Endothelial cell (in vitro differentiated cells): ENCODE measurements around the gene ADGRG1. TPM values are rescaled to one million over a fixed set of nuclear protein-coding genes. Genes with fewer than 3 reads are reported as not detected.

Experiments used
- DNase-seq: peaks from one replicate; pipeline ENCODE4 v3.0.0; 2021; ENCODE audit warnings: low spot score
- H3K27ac Mint-ChIP-seq: one replicate; pipeline ENCODE4 v1.8.0; 2021; ENCODE audit warnings: mixed read lengths, inconsistent platforms; ENCODE audit not compliant: unreplicated experiment
- H3K27me3 Mint-ChIP-seq: one replicate; pipeline ENCODE4 v1.8.0; 2021; ENCODE audit warnings: mild to moderate bottlenecking, moderate library complexity, mixed read lengths, inconsistent platforms; ENCODE audit not compliant: unreplicated experiment
- H3K36me3 Mint-ChIP-seq: one replicate; pipeline ENCODE4 v1.8.0; 2021; ENCODE audit warnings: mild to moderate bottlenecking, low read depth, mixed read lengths, inconsistent platforms; ENCODE audit not compliant: unreplicated experiment
- H3K4me1 Mint-ChIP-seq: one replicate; pipeline ENCODE4 v1.8.0; 2021; ENCODE audit warnings: mild to moderate bottlenecking, mixed read lengths, inconsistent platforms; ENCODE audit not compliant: unreplicated experiment
- H3K4me3 Mint-ChIP-seq: one replicate; pipeline ENCODE4 v1.8.0; 2021; ENCODE audit warnings: mild to moderate bottlenecking, mixed read lengths, inconsistent platforms; ENCODE audit not compliant: unreplicated experiment
- H3K9me3 Mint-ChIP-seq: one replicate; pipeline ENCODE4 v1.8.0; 2021; ENCODE audit warnings: mixed read lengths, inconsistent platforms; ENCODE audit not compliant: unreplicated experiment
- total RNA-seq: library from RNA; stranded (reverse); fragmentation: NEBNext Ultra II Directional; extraction: Animal tissue kit (Norgen Biotek cat#: 25700); gene quantifications from one replicate; pipeline ENCODE4 v1.2.1, GENCODE V29; 2021; ENCODE audit not compliant: unreplicated experiment
- TF ChIP-seq, protein P1 (sequence below): fragments of 200-600 bp; sonication (generic); IDR thresholded peaks from one replicate; pipeline ENCODE4 v1.5.0; 2021; ENCODE audit warnings: antibody characterized with exemption; ENCODE audit not compliant: unreplicated experiment

The ADGRG1 gene
- total RNA-seq, 1 donor from 2014 or later, result 2.7 TPM

- no peak overlapping the region for H3K27ac Mint-ChIP-seq
- peaks cover 33% of the 10 kb centered on the region for H3K4me1 Mint-ChIP-seq
- H3K4me3 Mint-ChIP-seq, result no peak overlapping the region
- H3K36me3 Mint-ChIP-seq, result no peaks in the 10 kb centered on the region
- DNase-seq, result no peak
- peaks cover 7% of the 10 kb centered on the region for H3K27me3 Mint-ChIP-seq
- TF ChIP-seq, protein P1, sequence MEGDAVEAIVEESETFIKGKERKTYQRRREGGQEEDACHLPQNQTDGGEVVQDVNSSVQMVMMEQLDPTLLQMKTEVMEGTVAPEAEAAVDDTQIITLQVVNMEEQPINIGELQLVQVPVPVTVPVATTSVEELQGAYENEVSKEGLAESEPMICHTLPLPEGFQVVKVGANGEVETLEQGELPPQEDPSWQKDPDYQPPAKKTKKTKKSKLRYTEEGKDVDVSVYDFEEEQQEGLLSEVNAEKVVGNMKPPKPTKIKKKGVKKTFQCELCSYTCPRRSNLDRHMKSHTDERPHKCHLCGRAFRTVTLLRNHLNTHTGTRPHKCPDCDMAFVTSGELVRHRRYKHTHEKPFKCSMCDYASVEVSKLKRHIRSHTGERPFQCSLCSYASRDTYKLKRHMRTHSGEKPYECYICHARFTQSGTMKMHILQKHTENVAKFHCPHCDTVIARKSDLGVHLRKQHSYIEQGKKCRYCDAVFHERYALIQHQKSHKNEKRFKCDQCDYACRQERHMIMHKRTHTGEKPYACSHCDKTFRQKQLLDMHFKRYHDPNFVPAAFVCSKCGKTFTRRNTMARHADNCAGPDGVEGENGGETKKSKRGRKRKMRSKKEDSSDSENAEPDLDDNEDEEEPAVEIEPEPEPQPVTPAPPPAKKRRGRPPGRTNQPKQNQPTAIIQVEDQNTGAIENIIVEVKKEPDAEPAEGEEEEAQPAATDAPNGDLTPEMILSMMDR, result no peak
- no peaks in the 10 kb centered on the region for H3K9me3 Mint-ChIP-seq
Observed at GRCh38 chr16:57686577-57686976, 58.1 kb downstream of the ADGRG1 start.

GRCh38 chr16:57687363-57687929, 59.0 kb downstream of the ADGRG1 start:
- Mint-ChIP-seq H3K9me3 (no peaks in the 10 kb centered on the region), H3K36me3 (no peaks in the 10 kb centered on the region), H3K27me3 (peaks cover 9% of the 10 kb centered on the region), H3K27ac (no peak overlapping the region), H3K4me3 (no peak overlapping the region), H3K4me1 (peaks cover 36% of the 10 kb centered on the region)
- no peak for DNase-seq
- TF ChIP-seq, protein P1, result no peak

DNA sequence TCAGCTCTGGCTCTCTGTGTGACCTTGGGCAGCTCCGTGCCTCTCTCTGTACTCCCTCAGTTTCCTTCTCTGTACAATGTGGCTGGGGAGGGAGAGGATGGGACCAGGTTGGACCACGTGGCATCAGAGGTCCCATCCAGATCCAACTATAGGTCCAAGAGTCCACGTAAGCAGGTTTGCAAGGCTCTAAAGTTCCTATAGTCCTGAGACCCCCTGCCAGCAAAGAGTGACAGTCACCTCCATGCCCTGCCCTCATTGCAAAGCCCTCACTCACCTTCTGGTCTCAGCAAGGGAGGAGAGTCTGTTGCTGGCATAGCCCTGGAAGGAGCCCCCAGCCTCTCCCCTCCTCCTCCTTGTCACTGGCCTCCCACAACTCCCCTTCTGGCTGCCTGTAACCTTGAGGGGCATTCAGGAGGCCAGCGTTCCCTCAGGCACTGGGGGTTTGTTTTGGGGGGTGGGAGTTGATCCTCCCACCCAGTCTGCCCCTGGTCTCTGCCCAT, 60.1 kb downstream of the ADGRG1 start:
- Mint-ChIP-seq H3K36me3 (no peaks in the 10 kb centered on the region), H3K27me3 (peaks cover 10% of the 10 kb centered on the region), H3K4me1 (peaks cover 36% of the 10 kb centered on the region), H3K27ac (peak overlapping the region; percentile 83), H3K4me3 (no peak overlapping the region), H3K9me3 (no peaks in the 10 kb centered on the region)
- no peak for DNase-seq
- TF ChIP-seq, protein P1, result no peak

GRCh38 chr16:57688987-57689761, 60.7 kb downstream of the ADGRG1 start:
- peaks cover 36% of the 10 kb centered on the region for H3K4me1 Mint-ChIP-seq
- H3K4me3 Mint-ChIP-seq, result no peak overlapping the region

More at GRCh38 chr16:57688987-57689761, 60.7 kb downstream of the ADGRG1 start:
- H3K27me3 Mint-ChIP-seq, result peaks cover 10% of the 10 kb centered on the region
- no peaks in the 10 kb centered on the region for H3K9me3 Mint-ChIP-seq
- H3K36me3 Mint-ChIP-seq, result no peaks in the 10 kb centered on the region
- DNase-seq, result no peak
- TF ChIP-seq, protein P1, result no peak
- peak overlapping the region; percentile 83 for H3K27ac Mint-ChIP-seq
